M059J (cell line): ENCODE results near the gene N4BP2. TPM values are rescaled to one million over a fixed set of nuclear protein-coding genes. Genes with fewer than 3 reads are reported as not detected.

Source experiments
- DNase-seq: peaks from one replicate; pipeline ENCODE4 v3.0.0-alpha.2; 2012; ENCODE audit warnings: low read depth
- total RNA-seq: library from RNA; depleted of rRNA; stranded (reverse); fragments of >200 nt; shearing (Covaris generic); gene quantifications from 2 replicates; pipeline ENCODE4 v1.2.3, GENCODE V29; 2014

Gene N4BP2
- total RNA-seq, 1 experiment from 2014 or later = 2.3 TPM

DNA sequence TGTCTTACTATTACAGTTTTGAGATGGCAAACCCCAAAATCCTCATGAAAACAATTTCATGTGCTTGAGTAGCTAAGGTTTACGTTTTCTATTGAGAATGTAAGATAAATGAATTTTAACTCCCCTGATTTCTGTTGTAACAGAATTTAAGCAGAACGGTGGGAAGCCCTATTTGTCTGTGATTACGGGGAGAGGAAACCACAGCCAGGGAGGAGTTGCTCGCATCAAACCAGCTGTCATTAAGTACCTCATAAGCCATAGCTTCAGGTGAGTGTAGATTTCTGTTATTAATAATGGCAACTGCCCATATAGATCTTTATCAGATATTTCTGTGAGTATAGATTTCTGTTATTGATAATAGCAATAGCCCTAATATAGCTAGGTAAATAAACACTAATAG lies 96.0 kb downstream of the N4BP2 start:
- DNase-seq = no peak

DNA sequence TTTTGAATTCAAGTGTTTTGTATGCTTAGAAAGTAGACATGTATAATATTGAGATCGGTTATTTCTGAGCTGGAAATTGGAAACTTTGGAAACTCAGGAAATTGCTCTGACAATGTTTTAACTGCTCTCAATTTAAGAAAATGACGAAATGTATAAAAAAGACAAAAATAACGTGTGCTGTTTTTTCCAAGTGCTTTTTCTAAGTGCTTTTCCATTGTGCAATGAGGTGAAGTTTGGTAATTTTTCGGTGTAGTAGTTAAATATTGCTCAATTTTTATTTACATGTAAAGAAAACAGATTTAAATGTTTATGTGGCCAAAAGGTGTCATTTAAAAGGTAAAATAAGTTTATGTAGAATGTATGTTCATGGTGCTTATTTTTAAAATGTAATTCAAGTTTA lies 100.8 kb downstream of the N4BP2 start:
- DNase-seq = no peak

- no peak for DNase-seq
Measured at GRCh38 chr4:40160258-40160657, 103.6 kb downstream of the N4BP2 start.

- no peak for DNase-seq
Measured at GRCh38 chr4:40164459-40164858, 107.8 kb downstream of the N4BP2 start.

DNA sequence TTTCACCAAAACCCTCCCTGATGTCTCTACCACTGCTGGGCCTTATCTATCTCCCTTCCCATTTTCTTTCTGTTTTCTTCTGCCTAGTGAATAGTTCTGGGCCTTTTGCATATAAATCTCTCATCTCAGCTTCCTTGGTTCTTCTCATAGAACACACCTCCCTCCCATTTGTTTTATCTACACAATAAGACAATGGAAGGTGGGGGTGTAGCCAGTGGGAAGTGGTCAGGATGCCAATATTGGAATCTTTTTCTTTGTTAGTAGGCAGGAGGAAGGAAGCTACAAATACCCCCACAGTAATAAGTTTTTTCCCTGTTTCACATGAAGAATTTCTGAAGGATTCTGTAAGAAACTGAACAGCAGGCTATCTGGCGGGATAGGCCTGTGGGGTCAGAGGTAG lies 109.3 kb downstream of the N4BP2 start:
- DNase-seq = no peak

GRCh38 chr4:40168070-40168469 lies 111.4 kb downstream of the N4BP2 start:
- DNase-seq = no peak

- DNase-seq = no peak
Measured at GRCh38 chr4:40170588-40170987, 113.9 kb downstream of the N4BP2 start.

DNA sequence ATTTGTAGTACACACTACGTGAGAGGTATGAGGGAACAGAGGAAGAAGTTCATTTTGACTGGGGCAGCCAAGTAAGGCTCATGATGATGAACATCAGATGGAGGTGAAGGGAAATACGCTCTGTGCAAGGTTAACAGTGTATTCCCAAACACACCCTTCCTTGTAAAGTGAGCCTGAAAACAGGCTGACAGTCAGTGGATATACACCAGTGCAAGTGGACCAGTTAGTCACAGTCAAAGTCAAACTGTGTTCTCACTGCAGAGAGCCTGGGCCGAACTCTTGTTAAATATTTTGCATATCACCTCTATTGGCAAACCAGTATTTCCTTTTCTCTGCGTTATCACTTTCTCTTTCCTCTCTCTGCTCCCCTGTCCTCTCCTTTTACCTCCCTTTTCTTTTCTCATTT lies 116.8 kb downstream of the N4BP2 start:
- no peak for DNase-seq

DNA sequence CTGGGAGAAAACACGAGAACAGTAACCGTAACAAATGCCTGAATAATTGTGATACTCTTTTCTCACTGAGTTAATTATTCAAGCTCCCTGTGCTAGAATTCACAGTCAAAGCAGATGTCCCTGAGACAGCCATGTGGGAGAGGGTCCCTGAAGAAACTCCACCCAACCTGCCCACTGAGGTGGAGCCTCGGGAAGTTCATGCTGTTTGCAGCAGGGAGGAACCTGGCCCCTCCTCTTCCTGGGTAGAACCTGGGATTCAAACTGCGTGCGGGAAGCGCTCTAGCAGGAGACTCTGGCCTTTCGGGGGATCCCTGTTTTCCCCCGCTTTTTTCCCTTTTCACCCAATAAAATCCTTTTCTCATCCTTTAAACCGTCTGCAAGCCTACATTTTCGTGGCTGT lies 120.0 kb downstream of the N4BP2 start:
- DNase-seq = no peak

GRCh38 chr4:40177591-40177990 lies 120.9 kb downstream of the N4BP2 start:
- no peak for DNase-seq

GRCh38 chr4:40178672-40179071 lies 122.0 kb downstream of the N4BP2 start:
- DNase-seq = no peak

DNA sequence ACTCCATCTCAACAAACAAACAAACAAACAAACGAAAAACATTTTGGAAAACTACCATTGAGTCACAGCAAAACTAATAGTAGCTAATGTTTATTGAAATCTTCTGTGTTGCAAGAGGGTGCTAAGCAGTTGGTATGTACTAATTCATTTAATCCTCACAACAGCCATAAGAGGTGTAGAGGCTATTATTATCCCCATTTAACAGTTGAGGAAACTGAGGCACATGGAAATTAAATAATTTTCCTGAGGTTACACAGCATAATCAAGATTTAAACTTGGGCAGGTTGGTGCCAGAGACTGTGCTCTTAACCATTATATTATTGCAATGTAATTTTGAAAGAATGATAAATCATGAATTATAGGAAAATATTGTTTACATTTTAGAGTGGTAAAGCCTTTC lies 122.7 kb downstream of the N4BP2 start:
- no peak for DNase-seq

DNA sequence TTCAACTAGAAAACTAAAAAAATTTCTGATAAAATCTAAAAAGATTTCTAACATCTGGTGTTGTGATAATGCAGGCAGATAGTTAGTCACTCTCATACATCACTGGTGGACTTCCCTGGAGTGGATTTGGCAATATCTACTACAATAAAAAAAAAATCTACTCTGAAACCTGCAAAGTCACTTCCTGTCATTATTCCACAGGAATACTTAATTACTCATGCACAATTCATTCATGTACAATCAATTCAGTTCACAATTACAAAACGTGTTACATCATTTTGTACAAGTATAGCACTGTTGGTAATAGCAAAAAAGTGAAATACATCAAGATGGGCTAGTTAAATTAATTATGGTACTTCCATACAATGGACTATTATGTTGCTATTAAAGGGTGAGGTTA lies 123.7 kb downstream of the N4BP2 start:
- DNase-seq = peak; percentile 83

GRCh38 chr4:40182001-40182400 lies 125.4 kb downstream of the N4BP2 start:
- no peak for DNase-seq

- no peak for DNase-seq
Measured at GRCh38 chr4:40182954-40183353, 126.3 kb downstream of the N4BP2 start.

DNA sequence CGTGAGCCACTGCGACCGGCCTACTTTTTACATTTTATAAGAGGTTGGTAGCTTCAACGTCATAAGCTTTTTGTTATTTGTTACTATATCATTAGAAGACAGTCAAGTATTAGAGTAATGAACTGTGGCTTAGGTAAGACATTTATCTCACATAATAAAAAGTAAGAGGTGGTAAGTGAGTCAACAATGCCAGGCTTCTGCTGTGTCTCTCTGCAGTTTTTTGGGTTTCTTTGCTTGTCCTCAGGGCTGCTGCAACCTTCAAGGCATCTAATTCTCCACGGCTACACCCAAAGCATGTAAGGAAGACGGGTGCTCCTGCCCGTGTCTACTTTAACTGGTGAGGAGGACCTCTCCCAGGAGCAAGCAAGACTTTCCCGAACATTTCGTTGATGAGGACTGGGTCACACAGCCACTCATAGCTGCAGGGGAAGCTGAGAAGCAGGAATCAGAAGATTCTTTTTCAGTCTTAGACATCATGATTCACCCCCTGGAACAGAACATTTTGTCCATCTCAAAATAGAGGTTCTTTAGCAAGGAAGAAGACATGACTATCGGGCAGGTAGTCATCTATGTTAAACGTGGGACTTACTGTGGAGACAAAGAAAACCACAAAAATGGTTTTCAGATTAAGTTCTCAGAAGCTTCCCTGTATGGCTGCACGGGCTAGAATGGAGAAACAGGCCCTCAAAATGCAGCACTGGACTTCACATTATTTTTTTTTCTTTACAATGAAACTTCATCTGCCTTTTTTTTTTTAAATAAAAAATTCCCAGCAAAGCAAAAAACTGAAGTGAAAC lies 127.2 kb downstream of the N4BP2 start:
- no peak for DNase-seq

DNA sequence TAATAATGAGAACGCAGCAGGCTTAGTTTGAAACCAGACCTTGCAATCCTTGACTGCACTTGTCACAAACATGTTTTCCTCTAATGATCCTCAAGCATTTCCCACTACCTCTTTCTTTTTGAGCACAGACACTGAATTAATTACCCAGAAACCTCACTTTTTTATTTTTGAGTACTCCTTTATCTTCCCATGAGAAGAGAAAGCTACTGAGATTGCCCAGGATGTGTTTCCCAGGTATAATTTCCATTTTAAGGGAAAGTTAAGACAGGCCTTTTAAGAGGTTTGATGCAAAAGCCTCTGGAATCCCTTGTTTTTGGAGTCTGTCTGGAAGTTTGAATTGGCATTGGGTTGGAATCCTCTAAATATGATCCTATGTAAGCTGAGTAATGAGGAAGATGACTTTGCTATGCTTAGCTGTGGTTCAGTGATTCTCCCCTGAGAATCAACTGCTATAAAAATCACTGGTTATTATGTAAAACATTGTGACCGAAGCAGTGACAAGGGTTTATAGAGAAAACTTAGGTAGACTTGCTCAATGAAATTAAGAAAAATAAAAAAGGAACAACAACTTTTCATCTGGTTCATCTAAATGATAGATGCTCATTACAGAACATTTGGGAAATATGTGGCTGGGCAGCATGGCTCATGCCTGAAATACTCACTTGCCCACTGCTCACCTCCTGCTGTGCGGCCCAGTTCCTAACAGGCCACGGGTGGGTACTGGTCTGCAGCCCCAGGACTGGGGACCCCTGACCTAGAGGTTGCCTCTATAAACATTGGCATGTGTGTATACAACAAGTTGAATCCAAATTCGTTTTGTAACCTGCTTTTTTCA lies 129.4 kb downstream of the N4BP2 start:
- no peak for DNase-seq

- no peak for DNase-seq
Measured at GRCh38 chr4:40186665-40187014, 130.0 kb downstream of the N4BP2 start.

DNA sequence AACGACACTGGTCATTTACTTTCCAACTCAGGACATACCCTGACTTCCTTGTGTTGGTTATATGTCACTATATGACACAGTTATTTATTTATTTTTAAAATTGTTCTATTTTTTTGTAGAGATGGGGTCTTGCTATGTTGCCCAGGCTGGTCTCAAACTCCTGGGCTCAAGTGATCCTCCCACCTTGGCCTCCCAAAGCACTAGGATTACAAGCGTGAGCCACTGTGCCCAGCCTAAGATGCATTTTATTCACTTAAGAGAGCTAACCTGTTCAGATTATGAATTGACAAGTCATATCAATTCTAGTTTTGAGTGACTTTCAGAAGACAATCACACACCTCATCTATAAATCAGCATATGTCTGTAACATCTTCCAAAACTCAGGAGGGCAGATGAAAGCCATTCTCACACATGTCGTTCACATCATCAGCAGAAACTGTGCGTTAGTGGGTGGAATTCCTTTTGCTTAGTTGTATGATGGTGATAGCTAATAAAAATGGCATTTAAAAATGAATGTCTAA lies 130.8 kb downstream of the N4BP2 start:
- DNase-seq = no peak

DNA sequence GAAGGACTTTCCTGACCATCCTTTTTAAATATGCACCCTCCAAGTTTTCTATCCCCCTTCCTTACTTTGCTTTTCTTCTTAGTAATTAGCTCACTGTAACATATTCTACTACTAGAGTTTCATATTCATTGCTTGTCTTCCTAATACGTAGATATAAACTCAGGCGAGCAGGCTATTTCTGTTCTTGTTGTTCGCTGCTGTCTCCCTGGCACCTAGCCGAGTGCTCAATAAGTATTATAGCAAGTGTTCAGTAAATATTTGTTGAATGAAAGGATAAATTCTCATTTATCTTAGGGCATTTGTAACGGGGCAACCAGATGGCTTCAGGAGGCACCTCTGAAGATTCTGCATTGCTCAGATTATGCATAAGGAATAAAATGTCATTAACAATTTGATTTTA lies 133.4 kb downstream of the N4BP2 start:
- DNase-seq = no peak

- no peak for DNase-seq
Measured at GRCh38 chr4:40190465-40190864, 133.8 kb downstream of the N4BP2 start.

GRCh38 chr4:40190880-40191815 lies 134.5 kb downstream of the N4BP2 start:
- DNase-seq = no peak
